ENCODE measurements around the gene ACD.
A peak's percentile ranks its signal among the peaks of the same experiment; 100 is the strongest.
"Not testable (repeated sequence)": the region's sequence is repeated elsewhere in the genome, so short reads cannot be mapped to it uniquely, and the experiment has no call there.

The ACD gene

DNA sequence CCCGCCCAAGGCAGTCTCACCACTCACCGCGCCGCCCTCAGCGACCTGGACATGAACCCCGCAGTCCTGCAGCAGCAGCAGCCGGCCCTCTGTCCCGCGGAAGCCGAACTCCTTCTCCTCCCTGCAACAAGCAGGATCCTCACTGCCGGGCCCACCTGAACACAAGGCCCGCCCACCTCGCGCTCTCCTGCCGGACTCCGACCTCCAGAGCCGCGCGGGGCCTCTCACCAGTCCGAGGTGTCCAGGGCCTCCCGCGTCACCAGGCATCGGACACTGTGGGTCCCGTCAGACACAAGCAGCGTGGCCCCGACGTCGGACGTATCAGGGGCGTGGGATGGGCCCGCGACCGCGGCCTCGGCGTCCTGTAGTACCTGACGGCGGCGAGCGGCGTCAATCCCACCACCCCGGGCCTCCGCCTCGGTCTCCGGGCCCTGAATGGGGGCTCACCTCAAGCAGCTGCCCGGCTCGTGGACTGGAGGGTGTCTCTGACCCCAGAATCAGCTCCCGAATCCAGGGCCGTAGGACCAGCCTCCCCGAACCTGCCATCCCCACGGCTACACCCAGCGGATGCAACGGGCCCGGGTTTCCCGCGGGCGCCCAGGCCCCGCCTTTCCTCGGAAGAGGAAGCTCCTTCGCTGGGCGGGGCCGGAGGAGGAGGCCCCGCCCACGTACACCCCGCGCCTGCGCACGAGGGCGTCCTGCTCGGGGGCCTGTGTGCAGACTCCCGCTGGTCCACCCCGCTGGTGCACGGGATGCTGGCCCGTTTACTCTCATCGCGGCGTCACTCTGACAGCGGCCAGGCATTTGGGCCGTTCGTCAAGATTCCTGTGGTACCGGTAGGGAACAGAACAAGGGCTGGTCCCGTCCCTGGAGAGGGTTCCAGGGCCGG lies at the start of gene ACD:
ACD (minus strand) TSS at position 586 of the 889 bp plus-strand sequence; CDS start at position 546, 40 bp downstream.
- peak; percentile 79 for DNase-seq

DNA sequence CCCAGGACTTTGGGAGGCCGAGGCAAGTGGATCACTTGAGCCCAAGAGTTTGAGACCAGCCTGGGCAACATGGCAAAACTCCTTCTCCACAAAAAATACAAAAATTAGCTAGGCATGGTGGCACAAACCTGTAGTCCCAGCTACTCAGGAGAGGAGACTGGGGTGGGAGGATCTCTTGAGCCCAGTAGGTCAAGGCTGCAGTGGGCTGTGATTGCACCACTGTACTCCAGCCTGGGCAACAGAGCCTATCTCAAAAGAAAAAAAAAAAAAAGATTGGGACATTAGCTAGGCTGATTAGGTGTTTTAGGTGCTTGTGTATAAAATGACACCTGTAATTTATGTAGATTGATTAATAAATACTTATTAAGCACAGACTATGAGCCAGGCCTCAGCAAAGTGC lies 49.0 kb upstream of the ACD start:
- no peak for DNase-seq

DNA sequence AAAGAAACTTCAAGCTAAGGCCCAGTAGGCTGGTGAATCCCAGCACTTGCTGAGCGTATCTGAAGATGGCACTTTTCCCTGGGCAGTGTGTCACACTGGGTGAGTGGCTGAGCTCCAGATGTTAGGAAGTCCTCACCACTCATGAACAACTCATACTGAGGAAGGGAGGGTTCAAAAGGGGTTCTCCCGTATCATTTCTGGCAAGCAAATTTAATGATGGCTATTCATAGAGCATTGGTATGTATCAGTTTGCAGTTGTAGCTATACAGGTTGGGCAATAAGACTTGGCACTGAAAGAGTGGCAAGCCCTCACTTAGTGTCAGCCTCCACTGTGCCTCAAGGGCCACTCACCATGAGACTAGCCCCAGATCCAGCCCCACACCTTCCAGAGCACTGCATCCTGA lies 48.3 kb upstream of the ACD start:
- DNase-seq: no peak

- no peak for DNase-seq
Observed at GRCh38 chr16:67707790-67708189, 47.7 kb upstream of the ACD start.

GRCh38 chr16:67707210-67707609 lies 47.1 kb upstream of the ACD start:
- no peak for DNase-seq

DNA sequence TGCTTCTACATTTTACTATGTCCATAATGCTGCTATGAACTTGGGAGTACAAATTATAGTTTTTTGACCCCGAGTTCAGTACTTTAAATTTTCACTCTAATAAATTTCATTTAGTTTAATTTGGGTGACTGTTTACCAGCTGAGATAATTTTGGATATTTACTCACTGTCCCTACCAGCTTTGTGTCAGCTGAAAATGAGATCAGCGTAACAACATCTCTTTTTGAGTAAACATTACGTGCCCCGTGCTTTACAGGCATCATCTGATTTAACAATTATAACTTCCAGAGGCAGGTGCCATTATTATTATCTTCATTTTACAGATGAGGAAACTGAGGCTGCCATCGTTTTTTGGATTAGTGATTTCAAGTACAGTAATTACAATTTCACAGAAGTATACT lies 44.0 kb upstream of the ACD start:
- no peak for DNase-seq

- DNase-seq: no peak
Observed at GRCh38 chr16:67703626-67704025, 43.6 kb upstream of the ACD start.

GRCh38 chr16:67702130-67702529 lies 42.1 kb upstream of the ACD start:
- DNase-seq: no peak

DNA sequence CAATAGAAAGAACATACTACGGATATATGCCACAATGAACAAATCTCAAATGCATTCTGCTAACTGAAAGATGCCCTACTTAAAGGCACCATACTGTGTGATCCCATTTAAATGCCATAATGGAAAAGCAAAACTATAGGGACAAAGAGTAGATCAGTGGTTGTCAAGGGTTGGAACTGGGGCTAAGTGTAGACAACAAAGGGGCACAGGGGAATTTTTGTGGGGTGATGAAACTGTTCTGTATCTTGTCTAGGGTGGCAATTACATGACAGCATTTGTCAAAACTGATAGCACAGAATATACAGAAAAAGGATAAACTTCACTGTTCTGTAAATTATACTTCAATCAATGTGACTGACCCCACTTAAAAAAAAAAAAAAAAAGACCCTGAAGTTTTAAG lies 41.4 kb upstream of the ACD start:
- no peak for DNase-seq

- DNase-seq: no peak
Observed at GRCh38 chr16:67699265-67699664, 39.2 kb upstream of the ACD start.

- no peak for DNase-seq
Observed at GRCh38 chr16:67697422-67698185, 37.5 kb upstream of the ACD start.

- DNase-seq: no peak
Observed at GRCh38 chr16:67694611-67695010, 34.6 kb upstream of the ACD start.

GRCh38 chr16:67693517-67694285 lies 33.6 kb upstream of the ACD start:
- not testable (repeated sequence) for DNase-seq

DNA sequence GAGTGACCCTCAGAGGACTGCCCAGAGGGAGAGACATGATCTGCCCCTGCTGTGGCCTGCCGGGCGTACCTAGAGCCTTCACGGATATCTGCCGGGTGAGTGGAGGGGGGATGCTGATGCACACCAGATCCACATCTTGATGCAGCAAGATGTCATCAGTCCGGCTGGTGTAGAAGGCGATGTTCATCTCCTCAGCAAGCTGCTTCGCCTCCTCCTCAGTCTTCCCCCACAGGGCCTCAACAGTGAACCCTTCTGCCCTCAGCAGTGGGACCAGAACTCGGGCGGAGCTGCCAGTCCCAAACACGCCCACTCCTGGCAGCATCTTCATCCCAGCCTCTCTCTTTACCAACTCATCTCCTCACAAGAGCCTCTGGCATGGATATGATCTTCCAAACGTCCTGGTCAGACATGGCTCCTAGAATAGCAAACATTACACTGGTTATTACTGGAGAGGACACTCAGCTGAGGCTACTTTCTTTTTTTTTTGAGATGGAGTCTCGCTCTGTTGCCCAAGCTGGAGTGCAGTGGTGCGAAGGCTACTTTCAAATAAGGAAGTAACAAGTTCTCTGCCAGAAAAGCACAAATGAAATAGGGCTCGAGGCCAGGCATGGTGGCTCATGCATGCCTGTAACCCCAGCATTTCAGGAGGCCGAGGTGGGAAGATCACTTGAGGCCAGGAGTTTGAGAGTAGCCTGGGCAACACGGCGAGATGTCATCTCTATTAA lies 25.5 kb upstream of the ACD start:
- DNase-seq: no peak

DNA sequence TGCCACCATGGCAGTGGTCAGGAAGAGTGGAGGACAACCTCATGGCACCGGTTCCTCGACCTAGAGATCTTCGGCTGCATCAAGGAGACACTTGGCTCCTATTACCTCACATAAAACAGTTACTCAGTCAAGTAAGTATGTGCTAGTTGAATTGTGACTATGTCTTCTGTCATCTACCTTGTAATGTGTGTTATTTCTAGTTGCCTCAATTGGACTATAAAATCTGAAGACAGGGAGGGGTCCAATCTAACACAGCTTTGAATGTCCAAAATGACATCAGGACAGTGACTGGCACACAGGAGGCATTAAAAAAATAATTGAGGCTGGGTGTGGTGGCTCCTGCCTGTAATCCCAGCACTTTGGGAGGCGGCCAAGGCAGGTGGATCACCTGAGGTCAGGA lies 23.7 kb upstream of the ACD start:
- no peak for DNase-seq

GRCh38 chr16:67679935-67680897 lies 20.2 kb upstream of the ACD start:
- no peak for DNase-seq

DNA sequence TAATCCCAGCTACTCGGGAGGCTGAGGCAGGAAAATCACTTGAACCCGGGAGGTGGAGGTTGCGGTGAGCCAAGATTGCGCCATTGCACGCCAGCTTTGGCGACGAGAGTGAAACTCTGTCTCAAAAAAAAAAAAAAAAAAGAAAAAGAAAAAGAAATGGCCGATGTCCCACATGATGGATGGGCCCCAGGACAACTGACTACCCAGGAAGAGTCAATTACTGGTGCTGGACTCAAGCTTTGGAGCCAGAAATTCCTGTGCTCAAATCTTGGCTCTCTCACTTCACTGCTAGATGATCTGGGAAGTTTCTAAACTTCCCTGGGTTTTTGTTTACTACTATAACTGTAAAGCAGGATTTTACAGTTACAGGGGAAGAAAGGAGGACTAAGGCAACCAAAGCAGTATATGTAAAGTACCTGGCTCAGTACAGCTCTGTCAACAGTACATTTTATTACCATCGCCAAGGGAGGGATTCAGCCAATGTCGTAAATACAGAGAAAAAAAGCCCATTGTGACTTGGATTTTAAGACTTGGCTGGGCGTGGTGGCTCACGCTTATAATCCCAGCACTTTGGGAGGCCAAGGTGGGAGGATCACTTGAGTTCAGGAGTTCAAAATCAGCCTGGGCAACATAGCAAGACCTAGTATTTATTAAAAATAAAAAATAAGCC lies 18.4 kb upstream of the ACD start:
- DNase-seq: no peak

- DNase-seq: no peak
Observed at GRCh38 chr16:67677712-67678111, 17.7 kb upstream of the ACD start.

GRCh38 chr16:67676939-67677338 lies 16.9 kb upstream of the ACD start:
- no peak for DNase-seq

DNA sequence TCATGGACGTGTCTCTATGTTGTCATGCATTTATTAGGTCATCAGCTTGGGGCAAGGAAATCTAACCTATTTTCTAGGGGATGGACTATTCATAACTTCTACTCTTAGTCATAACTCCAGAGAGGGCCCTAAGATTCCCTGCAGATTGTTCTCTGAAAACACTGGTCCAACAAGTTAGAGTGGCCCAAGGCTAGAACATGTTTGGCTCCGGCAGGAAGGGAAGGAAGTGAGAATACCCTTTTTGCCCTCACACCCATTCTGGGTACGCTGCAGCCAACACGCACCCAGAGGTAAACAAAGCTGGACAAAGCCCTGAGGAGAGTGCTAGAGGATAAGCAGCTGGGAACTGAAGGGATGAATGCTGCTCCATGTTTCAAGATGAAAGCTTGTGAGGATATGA lies 16.5 kb upstream of the ACD start:
- no peak for DNase-seq

GRCh38 chr16:67675999-67676398 lies 15.9 kb upstream of the ACD start:
- DNase-seq: no peak

Data from NCI-H226 (cell line).